Erythroblast (primary cell): ENCODE measurements around the gene ATP1A4.

Source experiments
- DNase-seq, 2 experiments: peaks; one replicate each; lab custom pipeline; 2025; lab: John Stamatoyannopoulos, UW
- GATA1 ChIP-seq: IDR thresholded peaks from 2 replicates; pipeline ENCODE4 v1.6.1; 2011; ENCODE audit warnings: low read depth, mild to moderate bottlenecking, control low read depth, low read length, moderate library complexity
- POLR2A ChIP-seq: IDR thresholded peaks from 2 replicates; pipeline ENCODE4 v1.6.1; 2011; ENCODE audit warnings: mild to moderate bottlenecking, low read length

Gene ATP1A4

DNA sequence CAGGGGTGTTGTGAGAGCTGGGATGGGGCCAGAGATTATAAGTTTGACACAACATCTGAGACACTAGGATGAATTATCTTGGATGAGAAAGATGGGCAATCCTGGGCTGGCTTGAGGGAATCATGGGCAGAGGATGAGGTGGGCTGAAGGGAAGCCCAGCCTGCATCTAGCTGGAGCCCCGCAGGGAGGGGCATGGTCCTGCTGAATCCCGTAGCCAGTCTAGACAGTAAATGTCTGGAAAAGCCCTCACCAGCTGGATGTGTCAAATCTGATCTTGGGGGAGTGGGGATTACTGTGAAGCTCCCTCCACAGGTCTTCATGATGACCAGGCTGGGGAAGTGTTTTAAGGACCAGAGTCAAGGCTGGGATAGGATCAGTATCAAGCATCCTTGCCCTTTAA lies 35.3 kb downstream of the ATP1A4 start:
- no peak for DNase-seq
- TF ChIP-seq GATA1 (no peak), POLR2A (no peak)

DNA sequence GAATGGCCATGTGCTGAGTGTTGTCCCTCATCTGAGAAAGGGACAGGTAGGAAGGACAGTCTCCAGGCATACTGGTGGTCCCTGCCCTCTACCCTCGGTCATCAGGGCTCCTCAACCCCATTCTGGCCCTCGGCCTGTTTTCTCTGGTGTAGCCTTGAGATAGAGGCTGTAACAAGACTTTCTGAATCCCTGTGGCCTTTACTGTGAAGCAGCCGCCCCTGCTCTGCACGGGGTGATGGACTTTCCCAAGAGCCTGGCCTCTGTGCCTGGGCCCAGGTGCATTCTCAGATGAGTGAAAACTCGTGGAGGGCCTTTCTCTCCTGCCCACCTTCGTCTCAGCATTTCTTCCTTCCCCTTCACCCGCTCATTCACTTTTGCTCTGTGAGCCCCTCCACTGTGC lies 36.0 kb downstream of the ATP1A4 start:
- no peak for DNase-seq
- TF ChIP-seq GATA1 (no peak), POLR2A (no peak)

DNA sequence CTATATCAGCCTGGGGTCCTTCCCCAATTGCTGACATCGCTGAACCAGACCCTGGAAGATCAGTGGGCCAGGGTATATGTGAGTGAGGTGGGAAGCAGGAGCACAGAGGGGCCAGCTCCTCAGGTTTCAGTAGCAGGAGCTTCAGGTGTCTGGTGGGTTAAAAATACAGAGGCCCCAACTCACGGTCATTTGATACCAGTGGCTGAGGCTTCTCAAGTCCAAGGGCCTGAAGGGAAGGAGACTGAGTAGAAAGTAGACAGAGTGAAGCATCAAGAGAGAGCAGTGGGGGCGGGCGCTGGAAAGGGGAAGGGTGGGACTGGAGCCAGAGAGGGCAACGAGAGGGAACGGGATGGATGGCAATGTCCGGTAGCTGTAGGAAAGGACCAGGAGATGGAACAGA lies 36.9 kb downstream of the ATP1A4 start:
- no peak for DNase-seq
- no peak for TF ChIP-seq POLR2A
- no peak for TF ChIP-seq GATA1

DNA sequence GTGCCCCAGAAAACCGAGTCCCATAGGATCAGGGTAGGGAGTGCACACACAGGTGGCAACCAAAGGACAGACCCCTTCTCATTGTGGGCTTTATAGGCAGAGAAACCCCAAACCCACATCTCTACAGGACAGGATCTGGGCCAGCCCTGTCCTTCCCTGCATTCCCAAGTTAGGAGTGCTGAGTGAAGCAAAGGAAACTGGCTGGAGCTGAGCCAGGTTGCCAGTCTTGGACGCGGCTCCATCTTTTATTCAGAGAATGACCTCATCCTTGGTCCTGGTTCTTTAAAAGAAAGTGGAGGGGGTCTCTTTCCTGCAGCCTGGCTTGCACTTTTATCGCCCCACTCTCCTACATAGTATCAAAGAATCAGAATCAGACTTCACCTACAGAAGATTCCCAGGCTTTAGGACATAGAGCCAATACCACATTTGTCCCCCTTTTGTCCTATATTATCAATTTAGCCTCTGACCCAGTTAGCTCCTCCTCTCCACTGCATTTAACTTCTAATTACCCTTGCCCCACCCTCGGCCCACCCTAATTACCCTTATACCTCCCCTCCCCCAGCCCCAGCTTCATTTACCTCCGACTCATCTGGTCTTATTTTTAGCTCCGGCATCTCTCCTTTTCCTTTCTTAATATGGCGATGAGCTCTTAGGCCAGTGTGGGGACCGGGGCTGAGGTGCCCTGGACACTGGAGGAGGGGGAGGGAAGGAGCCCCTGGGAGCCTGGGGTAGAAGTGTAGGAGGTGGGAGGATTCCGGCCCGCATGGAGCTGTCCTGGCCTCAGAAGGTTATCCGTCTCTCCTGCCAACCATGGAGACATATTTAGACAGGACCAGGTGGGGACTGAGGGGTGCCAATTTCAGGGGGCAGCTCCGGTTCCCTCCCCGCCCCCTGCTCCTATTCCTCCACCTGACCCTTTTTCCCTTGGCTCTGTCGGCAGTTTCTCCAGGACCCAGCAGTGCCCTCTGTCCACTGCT lies 38.5 kb downstream of the ATP1A4 start, which contains the start of gene CASQ1:
CASQ1 (plus strand) TSS at position 927 of the 977 bp plus-strand sequence. CDS start 177 bp downstream, outside the sequence.
- DNase-seq, result no peak
- TF ChIP-seq GATA1, result no peak
- no peak for TF ChIP-seq POLR2A

DNA sequence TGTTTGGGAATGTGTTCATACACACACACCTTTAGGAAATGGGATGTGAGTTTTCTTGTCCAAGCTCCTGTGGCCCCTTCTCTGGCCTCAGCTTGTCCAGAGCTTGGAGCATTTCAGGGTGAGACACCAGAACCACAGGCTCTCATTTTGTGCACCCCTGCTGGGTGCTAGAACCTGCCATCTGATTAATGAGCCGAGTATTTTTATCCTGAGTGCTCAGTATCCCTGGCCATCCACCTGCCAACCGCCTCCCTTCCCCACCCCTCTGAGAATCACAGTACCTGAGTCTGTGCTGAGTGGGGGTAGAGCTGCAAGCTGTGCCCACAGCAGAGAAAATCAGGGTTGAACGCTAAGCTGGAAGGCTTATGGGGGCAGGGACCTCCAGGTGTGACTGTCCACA lies 40.4 kb downstream of the ATP1A4 start:
- no peak for DNase-seq
- TF ChIP-seq POLR2A (no peak), GATA1 (no peak)

DNA sequence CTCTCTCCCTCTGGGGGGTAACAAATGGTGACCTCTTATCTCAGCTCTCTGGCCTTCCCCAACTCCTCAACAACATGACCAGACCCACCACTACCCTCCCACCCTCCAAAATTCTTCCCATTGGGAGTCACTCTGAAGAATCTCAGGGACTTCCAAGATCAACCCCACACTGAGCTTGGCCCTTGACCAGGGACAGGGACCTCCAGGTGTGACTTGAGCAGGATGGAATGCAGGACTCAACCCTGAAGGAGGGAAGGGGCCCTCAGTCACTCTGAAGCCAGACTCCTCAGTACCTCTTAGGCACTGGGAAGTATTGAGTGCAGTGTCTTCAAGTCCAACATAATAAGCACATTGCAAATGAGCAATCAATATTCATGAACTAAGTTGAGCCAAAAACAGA lies 40.8 kb downstream of the ATP1A4 start:
- no peak for TF ChIP-seq GATA1
- TF ChIP-seq POLR2A, result no peak
- no peak for DNase-seq

DNA sequence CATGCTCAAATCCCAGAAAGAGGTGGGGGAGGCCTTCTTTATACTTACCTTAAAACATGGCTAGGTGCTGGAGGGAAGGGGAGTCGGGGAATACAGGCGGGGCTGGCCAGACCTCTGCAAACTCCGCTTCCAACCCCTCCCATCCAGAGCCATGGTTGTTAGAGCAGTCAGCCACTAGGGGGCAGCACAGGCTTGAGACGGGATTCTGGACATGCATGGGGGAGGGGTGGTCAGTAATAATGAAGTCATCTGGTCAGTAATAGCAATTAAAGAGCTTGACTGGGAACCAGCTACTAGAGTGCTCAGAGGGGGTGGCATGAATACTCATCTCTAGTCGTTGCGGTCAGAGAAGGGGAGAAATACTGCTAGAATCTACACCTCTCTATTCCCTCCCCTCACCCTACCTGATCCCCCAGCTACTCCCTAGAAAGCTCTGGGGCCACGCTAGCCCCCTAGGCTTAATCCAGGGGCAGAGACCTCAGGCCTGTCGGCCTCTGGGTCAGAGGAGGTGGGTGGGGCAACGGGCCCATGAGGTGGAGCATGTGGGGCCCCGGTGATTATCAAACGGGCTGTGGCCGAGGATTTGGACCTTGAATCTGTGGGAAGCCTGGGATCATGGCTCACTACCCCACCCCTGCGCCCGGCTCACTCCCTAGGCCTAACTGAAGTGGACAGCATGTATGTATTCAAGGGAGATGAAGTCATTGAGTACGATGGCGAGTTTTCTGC lies 41.9 kb downstream of the ATP1A4 start:
- DNase-seq, result peak; percentile 82 to 90
- TF ChIP-seq GATA1 (no peak), POLR2A (no peak)

DNA sequence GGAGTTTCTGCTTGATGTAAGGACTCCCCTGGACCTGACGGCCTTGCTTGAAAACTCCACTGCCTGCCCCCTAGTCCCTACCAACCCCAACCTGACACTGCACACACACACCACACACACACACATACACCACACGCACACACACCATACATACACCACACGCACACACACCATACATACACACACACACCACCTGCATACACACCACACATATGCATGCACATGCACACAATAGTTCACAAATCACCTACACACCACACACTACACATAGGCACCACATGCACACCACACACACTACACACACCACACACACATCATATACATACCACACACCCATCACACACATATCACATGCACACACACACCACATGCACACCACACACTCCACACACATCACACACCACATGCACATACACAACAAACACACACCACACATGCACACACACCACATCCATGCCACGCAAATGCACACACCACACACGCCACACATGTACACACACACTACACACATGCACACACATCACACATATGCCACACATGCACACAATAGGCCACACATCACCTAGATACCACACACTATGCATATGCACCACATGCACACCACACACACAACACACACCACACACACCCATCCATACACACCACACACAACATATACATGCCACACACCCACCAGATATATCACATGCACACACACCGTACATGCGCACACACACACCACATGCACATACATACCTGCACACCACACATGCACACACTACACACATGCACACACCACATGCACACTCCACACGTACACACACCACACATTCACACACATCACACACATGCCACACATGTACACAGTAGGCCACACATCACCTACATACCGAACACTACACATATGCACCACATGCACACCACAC lies 42.7 kb downstream of the ATP1A4 start:
- TF ChIP-seq POLR2A (no peak), GATA1 (no peak)
- DNase-seq, result peak in 1 of 2 experiments; percentile 27

DNA sequence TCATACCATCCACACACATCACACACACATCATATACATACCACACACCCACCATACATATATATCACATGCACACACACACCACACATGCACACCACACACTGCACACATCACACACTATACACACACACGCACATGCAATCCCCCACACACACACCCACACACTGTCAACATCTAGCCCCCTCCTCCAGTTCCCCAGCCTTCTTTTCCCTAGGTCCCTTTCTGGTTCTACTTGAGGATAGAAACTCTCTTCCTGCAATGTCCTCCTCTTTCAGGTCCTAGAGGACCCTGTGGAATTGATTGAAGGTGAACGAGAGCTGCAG lies 43.3 kb downstream of the ATP1A4 start:
- DNase-seq, result no peak
- TF ChIP-seq GATA1 (no peak), POLR2A (no peak)

DNA sequence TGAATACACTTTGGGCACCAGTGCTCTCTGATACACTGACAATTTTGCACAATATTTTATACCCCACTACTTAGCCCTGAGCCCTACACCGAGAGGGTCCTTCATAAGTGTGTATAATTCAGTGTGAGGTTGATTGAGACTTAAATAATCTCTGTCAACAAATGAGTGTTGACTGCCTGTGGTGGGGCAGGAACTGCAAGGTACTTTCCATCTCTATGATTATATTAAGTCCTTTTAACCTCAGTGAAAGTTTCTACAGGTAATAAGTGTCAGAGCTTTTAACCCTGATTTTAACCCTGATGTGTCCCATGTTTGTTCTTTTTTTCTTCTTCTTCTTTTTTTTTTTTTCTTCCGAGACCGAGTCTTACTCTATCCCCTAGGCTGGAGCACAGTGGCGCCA lies 44.7 kb downstream of the ATP1A4 start:
- no peak for DNase-seq
- TF ChIP-seq POLR2A (no peak), GATA1 (no peak)

DNA sequence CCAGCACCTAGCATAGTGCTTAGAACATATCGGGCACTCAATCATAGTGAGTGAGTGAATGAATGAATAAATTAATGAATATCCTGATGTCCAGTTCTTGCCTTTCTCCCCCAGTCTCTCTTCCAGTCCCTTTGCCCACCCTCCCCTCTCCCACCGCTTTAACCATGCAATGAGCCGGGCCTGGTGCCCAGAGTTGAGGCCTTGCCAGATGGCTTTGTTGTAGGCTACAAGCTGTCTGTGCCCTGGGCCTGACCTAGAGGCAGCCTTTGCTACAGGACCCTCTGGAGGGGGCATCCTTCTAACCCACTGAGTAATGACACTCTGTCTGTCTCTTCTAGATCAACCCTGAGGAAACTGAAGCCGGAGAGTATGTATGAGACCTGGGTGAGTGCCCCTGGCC lies 45.8 kb downstream of the ATP1A4 start:
- no peak for TF ChIP-seq POLR2A
- TF ChIP-seq GATA1, result no peak
- no peak for DNase-seq

DNA sequence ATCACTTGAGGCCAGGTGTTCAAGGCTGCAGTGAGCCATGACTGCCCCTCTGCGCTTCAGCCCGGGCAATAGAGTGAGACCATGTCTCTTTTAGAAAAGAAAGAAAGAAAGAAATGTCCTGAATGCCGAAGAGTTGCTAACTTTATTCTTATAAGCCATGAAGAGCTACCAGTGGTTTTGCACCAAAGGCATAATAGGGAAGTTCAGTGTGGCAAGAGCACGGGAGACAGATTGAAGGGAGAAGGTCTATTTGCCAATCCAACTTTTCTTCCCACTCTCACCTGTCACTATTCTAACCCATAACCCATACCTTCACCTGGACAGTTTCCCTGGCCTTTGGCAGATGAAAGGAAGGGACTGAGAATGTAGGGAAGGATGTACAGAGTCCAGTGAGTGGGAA lies 49.4 kb downstream of the ATP1A4 start:
- TF ChIP-seq GATA1, result no peak
- TF ChIP-seq POLR2A, result no peak
- DNase-seq, result no peak

DNA sequence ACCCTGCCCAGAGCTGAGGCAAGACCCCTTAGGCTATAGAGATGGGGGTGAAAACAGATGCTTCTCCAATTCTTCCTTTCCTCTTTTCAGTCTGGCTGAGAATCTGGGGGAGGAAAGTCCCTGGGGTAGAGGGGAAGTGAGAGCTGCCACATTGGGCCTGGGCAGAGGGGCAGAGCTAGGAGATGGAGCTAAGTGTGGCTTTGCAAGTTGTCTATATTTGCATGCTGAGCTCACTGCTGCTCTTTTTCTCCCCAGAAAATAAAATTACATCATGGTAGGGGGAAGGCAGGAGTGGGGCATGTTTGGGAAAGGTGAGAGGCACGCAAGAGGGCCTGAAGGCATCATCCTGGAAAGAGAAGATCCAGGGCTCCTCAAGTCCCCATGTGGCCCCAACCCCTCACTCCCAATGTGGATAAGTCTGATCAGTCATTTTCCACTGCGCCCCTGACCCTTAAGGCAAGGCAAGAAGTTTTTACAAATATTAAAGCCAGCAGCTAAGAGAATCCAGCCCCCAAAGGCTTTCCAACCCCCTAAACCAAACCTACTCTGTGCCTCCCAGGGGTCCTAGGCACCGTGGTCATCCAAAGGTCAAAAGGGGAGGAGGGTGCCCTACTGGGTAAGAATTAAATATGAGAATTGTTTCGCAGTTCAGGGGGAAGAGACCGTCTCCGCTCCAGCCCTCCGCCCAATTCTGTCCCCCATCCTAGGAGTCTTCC lies 53.3 kb downstream of the ATP1A4 start:
- peak in 1 of 2 experiments; percentile 35 for DNase-seq
- no peak for TF ChIP-seq GATA1
- no peak for TF ChIP-seq POLR2A

DNA sequence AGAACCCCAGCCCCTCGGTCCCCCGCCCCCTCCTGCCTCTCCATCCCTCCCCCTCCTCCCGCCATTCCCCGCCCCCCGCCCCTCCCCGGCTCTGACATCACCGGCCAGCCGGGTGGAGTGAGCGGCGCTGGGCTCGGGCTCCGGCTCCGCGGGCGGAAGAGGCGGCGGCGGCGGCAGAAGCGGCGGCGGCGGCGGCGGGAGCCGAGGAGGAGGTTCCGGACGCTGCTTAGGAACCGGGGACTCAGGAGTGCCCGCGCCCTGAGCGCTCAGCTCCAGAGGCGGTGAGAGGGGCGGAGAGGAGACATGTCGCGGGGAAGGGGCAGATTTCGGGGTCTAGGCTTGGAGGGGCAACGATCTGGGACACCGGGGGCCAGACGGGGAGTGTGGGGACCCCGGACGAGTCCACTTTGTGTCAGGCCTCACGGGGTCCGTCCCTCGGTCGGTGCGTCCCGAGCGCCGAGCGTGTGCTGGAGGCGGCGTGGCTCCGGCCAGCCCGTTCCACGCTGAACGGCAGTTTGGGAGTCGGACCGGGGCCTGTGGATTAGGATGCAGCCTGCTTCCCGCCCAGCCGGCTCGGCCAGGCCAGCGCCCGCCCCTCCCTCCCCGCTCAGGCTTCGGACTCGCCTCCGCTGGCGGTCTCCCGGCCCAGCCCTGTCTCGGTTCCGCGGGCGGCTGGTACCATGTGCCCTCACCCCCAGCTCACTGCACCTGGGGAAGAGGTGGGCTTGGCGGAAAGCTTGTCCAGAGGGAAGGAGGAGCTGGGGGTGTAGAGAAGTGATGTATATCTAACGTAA lies 54.0 kb downstream of the ATP1A4 start, which contains the start of gene PEA15:
PEA15 (plus strand) TSS at position 143 of the 794 bp plus-strand sequence. CDS start 6,161 bp downstream, outside the sequence.
- TF ChIP-seq GATA1 (no peak), POLR2A (peak; percentile 42)
- peak; percentile 66 to 75 for DNase-seq
